Astrocyte (in vitro differentiated cells and primary cell): ENCODE data around the gene KIAA0753.

Source experiments
- CTCF ChIP-seq: IDR thresholded peaks from 2 replicates; pipeline ENCODE4 v1.5.1; 2011; ENCODE audit warnings: low read depth, mild to moderate bottlenecking, inconsistent platforms, low read length, moderate library complexity; ENCODE audit not compliant: insufficient read depth
- EZH2 ChIP-seq: IDR thresholded peaks from 2 replicates; pipeline ENCODE4 v1.6.1; 2012; ENCODE audit warnings: mild to moderate bottlenecking, low read length, inconsistent platforms; ENCODE audit not compliant: insufficient read depth

GRCh38 chr17:6679241-6679640 lies 38.7 kb upstream of the KIAA0753 start:
- no peak for TF ChIP-seq CTCF
- no peak for TF ChIP-seq EZH2
